Measurements from ENCODE around the gene PLOD1.

Gene PLOD1

GRCh38 chr1:11979851-11980675 is 45.5 kb downstream of the PLOD1 start, which contains the start of gene MFN2:
MFN2 (plus strand) TSS chr1:11980444; CDS start chr1:11989169, 8,725 bp downstream.
- peak; percentile 91 for DNase-seq

GRCh38 chr1:11980676-11980972 is 46.1 kb downstream of the PLOD1 start:
- DNase-seq: no peak

GRCh38 chr1:11981378-11982009 is 47.0 kb downstream of the PLOD1 start:
- no peak for DNase-seq

- DNase-seq: no peak
Observed at GRCh38 chr1:11982010-11982392, 47.5 kb downstream of the PLOD1 start.

GRCh38 chr1:11984121-11984520 is 49.6 kb downstream of the PLOD1 start:
- no peak for DNase-seq

GRCh38 chr1:11984576-11984975 is 50.1 kb downstream of the PLOD1 start:
- no peak for DNase-seq

- DNase-seq: no peak
Observed at GRCh38 chr1:11985171-11985570, 50.7 kb downstream of the PLOD1 start.

- no peak for DNase-seq
Observed at GRCh38 chr1:11985851-11986250, 51.3 kb downstream of the PLOD1 start.

- no peak for DNase-seq
Observed at GRCh38 chr1:11989669-11990068, 55.2 kb downstream of the PLOD1 start.

GRCh38 chr1:11990303-11991032 is 56.0 kb downstream of the PLOD1 start:
- no peak for DNase-seq

- no peak for DNase-seq
Observed at GRCh38 chr1:11991969-11992676, 57.6 kb downstream of the PLOD1 start.

GRCh38 chr1:11997081-11997850 is 62.7 kb downstream of the PLOD1 start:
- no peak for DNase-seq

- no peak for DNase-seq
Observed at GRCh38 chr1:11998636-11999035, 64.1 kb downstream of the PLOD1 start.

GRCh38 chr1:11999236-11999635 is 64.7 kb downstream of the PLOD1 start:
- no peak for DNase-seq

- DNase-seq: peak; percentile 29 to 45
Observed at GRCh38 chr1:12001249-12001917, 66.9 kb downstream of the PLOD1 start.

GRCh38 chr1:12001996-12002493 is 67.5 kb downstream of the PLOD1 start:
- no peak for DNase-seq

- DNase-seq: no peak
Observed at GRCh38 chr1:12003762-12004161, 69.2 kb downstream of the PLOD1 start.

GRCh38 chr1:12005488-12006166 is 71.1 kb downstream of the PLOD1 start:
- DNase-seq: no peak

- no peak for DNase-seq
Observed at GRCh38 chr1:12006167-12006921, 71.8 kb downstream of the PLOD1 start.

GRCh38 chr1:12007204-12007603 is 72.7 kb downstream of the PLOD1 start:
- DNase-seq: no peak
